ENCODE measurements around the gene OSBPL3. TPM values are rescaled to one million over a fixed set of nuclear protein-coding genes. Genes with fewer than 3 reads are reported as not detected.
A peak's percentile ranks its signal among the peaks of the same experiment; 100 is the strongest.

OSBPL3 gene
- polyA plus RNA-seq, 3 donors: 2.6 to 9.2 (median 3.7) TPM

DNA sequence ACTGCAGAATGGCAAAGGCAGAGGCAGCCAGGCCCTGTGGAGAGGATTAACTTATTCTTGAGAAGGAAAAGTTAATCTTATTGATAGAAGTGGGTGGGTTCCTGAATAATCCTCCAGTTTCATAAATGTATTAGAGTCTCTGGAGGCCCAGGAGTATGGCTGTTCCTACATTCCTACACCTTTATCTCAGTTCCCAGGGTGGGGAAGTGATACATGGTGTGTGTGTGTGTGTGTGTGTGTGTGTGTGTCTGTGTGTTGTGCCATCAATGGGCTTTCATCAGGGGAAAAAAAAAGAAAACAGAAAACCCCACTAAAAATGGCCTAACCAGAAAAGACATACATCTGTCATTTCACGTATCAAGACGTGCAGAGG is 200.7 kb downstream of the OSBPL3 start:
- Histone ChIP-seq H3K4me2 (replicated peaks; ENCODE audit: extremely low read depth, low read length, poor library complexity, severe bottlenecking) (peak overlapping the region; percentile 43), H4K20me1 (ENCODE audit: insufficient read depth, low read length) (no peaks in the 10 kb centered on the region), H3K36me3 (replicated peaks in 1 of 2; ENCODE audit: control insufficient read depth in 1 of 2, insufficient read depth in 2 of 2, low read length in 2 of 2) (no peaks in the 10 kb centered on the region), H3K27me3 (ENCODE audit: control insufficient read depth in 2 of 2, insufficient read depth in 2 of 2, low read length in 2 of 2) (no peaks in the 10 kb centered on the region), H3K79me2 (ENCODE audit: insufficient read depth, low read length) (no peaks in the 10 kb centered on the region), H3K4me3 (replicated peaks in 1 of 3; ENCODE audit: low read depth in 2 of 3, low read length in 3 of 3) (no peak overlapping the region), H3K4me1 (ENCODE audit: control insufficient read depth in 1 of 2, insufficient read depth in 2 of 2, low read length in 2 of 2) (peaks cover 38 to 39% of the 10 kb centered on the region in 2 donors), H3K9ac (ENCODE audit: insufficient read depth, low read length, poor library complexity, severe bottlenecking) (no peak overlapping the region), H2AFZ (ENCODE audit: insufficient read depth, low read depth, low read length, poor library complexity, severe bottlenecking) (no peak overlapping the region), H3K27ac (ENCODE audit: low read depth in 1 of 2, low read length in 2 of 2) (peak overlapping the region; percentile 54 to 84), H3K9me3 (replicated peaks in 1 of 2; ENCODE audit: control insufficient read depth in 1 of 2, insufficient read depth in 1 of 2, low read length in 2 of 2) (peaks cover 0 to 8% of the 10 kb centered on the region in 2 donors)
- intact Hi-C loops (cut with micrococcal nuclease): no loop called here
- peaks cover 4 to 10% (median 6%) of the 10 kb centered on the region in 7 donors for H3K9me3 Mint-ChIP-seq
- H3K36me3 Mint-ChIP-seq: peaks cover 2 to 5% of the 10 kb centered on the region in 2 donors
- H3K27ac Mint-ChIP-seq: peak overlapping the region; percentile 84 to 98 (median 92)
- WGBS (ENCODE audit: insufficient coverage): 55% methylated on average over 2 of the region's 2 CpGs
- no peak overlapping the region for H3K4me3 Mint-ChIP-seq
- H3K27me3 Mint-ChIP-seq (ENCODE audit: low read depth in 3 of 3): peaks cover 0 to 4% (median 3%) of the 10 kb centered on the region in 3 donors
- TF ChIP-seq, protein P1, sequence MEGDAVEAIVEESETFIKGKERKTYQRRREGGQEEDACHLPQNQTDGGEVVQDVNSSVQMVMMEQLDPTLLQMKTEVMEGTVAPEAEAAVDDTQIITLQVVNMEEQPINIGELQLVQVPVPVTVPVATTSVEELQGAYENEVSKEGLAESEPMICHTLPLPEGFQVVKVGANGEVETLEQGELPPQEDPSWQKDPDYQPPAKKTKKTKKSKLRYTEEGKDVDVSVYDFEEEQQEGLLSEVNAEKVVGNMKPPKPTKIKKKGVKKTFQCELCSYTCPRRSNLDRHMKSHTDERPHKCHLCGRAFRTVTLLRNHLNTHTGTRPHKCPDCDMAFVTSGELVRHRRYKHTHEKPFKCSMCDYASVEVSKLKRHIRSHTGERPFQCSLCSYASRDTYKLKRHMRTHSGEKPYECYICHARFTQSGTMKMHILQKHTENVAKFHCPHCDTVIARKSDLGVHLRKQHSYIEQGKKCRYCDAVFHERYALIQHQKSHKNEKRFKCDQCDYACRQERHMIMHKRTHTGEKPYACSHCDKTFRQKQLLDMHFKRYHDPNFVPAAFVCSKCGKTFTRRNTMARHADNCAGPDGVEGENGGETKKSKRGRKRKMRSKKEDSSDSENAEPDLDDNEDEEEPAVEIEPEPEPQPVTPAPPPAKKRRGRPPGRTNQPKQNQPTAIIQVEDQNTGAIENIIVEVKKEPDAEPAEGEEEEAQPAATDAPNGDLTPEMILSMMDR (IDR thresholded peaks at IDR 0.05): no peak
- peaks cover 38% of the 10 kb centered on the region for H3K4me1 Mint-ChIP-seq
- DNase-seq: peak in 1 of 3 donors; percentile 36

DNA sequence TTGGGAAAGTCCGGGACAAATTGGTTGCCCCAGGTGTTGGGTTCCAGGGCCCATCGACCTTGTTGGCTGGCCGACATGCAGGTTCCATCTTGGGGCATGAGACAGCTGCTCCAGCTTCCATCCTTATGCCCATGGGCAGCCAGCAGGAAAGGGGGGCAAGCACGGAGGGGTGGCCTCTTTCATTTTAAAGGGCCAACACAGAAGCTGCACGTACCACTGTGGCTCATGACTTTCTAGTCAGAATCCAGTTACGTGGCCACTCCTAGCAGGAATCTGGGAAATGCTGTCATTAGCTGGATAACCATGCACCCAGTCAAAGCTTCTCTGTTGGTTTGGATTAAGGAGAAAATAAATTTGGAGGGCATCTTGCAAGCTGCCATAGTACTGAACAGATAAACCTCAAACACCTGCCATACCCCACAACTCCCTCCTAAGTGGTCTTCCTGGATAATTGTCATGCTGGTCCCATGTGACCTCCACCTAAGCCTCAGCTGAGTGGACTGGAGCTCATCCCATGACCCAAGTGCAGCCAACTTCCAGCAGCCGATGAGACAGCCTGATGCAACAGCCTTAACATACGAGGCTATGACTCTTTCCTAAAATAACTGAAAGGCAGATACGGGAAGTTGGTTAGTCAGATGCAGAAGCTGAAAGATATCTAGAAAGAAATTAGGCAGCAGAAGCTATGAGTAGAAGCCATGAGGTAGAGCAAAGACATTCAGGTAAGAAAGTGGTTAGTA is 201.3 kb downstream of the OSBPL3 start:
- Histone ChIP-seq H3K79me2 (ENCODE audit: insufficient read depth, low read length) (no peaks in the 10 kb centered on the region), H3K9me3 (replicated peaks in 1 of 2; ENCODE audit: control insufficient read depth in 1 of 2, insufficient read depth in 1 of 2, low read length in 2 of 2) (peaks cover 0 to 7% of the 10 kb centered on the region in 2 donors), H4K20me1 (ENCODE audit: insufficient read depth, low read length) (no peaks in the 10 kb centered on the region), H3K9ac (ENCODE audit: insufficient read depth, low read length, poor library complexity, severe bottlenecking) (no peak overlapping the region), H3K36me3 (replicated peaks in 1 of 2; ENCODE audit: control insufficient read depth in 1 of 2, insufficient read depth in 2 of 2, low read length in 2 of 2) (no peaks in the 10 kb centered on the region), H3K27ac (ENCODE audit: low read depth in 1 of 2, low read length in 2 of 2) (peak overlapping the region; percentile 54 to 84), H2AFZ (ENCODE audit: insufficient read depth, low read depth, low read length, poor library complexity, severe bottlenecking) (peak overlapping the region; percentile 26), H3K27me3 (ENCODE audit: control insufficient read depth in 2 of 2, insufficient read depth in 2 of 2, low read length in 2 of 2) (no peaks in the 10 kb centered on the region), H3K4me2 (replicated peaks; ENCODE audit: extremely low read depth, low read length, poor library complexity, severe bottlenecking) (peak overlapping the region; percentile 43), H3K4me3 (replicated peaks in 1 of 3; ENCODE audit: low read depth in 2 of 3, low read length in 3 of 3) (no peak overlapping the region), H3K4me1 (ENCODE audit: control insufficient read depth in 1 of 2, insufficient read depth in 2 of 2, low read length in 2 of 2) (peaks cover 38 to 39% of the 10 kb centered on the region in 2 donors)
- intact Hi-C loops (cut with micrococcal nuclease): no loop called here
- peaks cover 3 to 7% (median 5%) of the 10 kb centered on the region in 7 donors for H3K9me3 Mint-ChIP-seq
- H3K27ac Mint-ChIP-seq: peak overlapping the region; percentile 84 to 98 (median 92)
- peak overlapping the region in 1 of 2 donors; percentile 21 for H3K4me3 Mint-ChIP-seq
- peaks cover 0 to 4% (median 3%) of the 10 kb centered on the region in 3 donors for H3K27me3 Mint-ChIP-seq (ENCODE audit: low read depth in 3 of 3)
- 68% methylated on average over 8 of the region's 9 CpGs for WGBS (ENCODE audit: insufficient coverage)
- H3K4me1 Mint-ChIP-seq: peaks cover 37% of the 10 kb centered on the region
- TF ChIP-seq, protein P1 (IDR thresholded peaks at IDR 0.05): no peak
- DNase-seq: peak; percentile 85 to 96 (median 94)
- H3K36me3 Mint-ChIP-seq: peaks cover 2 to 5% of the 10 kb centered on the region in 2 donors
